HL-60 (cell line): Measurements from ENCODE around the gene ITPK1.

Experiments
- DNase-seq, 2 experiments: peaks; one replicate each; pipeline ENCODE4 v3.0.0-alpha.2; 2010 to 2020; ENCODE audit warnings: low read depth in 1 of 2, low spot score in 1 of 2
- H3K27ac ChIP-seq: fragments of 250-450 bp; sonication (Bioruptor Pico); replicated peaks from 2 replicates; pipeline ENCODE4 v1.5.1; 2020; ENCODE audit warnings: mild to moderate bottlenecking, moderate library complexity
- H3K27me3 ChIP-seq: fragments of 250-450 bp; sonication (Bioruptor Pico); 2 replicates; pipeline ENCODE4 v1.5.1; 2021; ENCODE audit warnings: mild to moderate bottlenecking, moderate library complexity; ENCODE audit not compliant: insufficient read depth, poor library complexity, severe bottlenecking
- H3K4me3 ChIP-seq: replicated peaks from 2 replicates; pipeline ENCODE4 v1.5.1; 2011; ENCODE audit warnings: mild to moderate bottlenecking, control low read depth, low read length; ENCODE audit not compliant: insufficient read depth
- GABPA ChIP-seq: IDR thresholded peaks from 2 replicates; pipeline ENCODE4 v1.6.1; 2012; ENCODE audit warnings: low read depth
- POLR2AphosphoS5 ChIP-seq: IDR thresholded peaks from 2 replicates; pipeline ENCODE4 v1.6.1; 2012; ENCODE audit warnings: low read depth
- SPI1 ChIP-seq: IDR thresholded peaks from 2 replicates; pipeline ENCODE4 v1.6.1; 2012; ENCODE audit warnings: low read depth, mild to moderate bottlenecking, borderline replicate concordance
- TF ChIP-seq, protein P1 (sequence below): IDR thresholded peaks from one replicate; pipeline ENCODE4 v1.5.1; 2011; ENCODE audit warnings: low read length, control low read depth, inconsistent platforms; ENCODE audit not compliant: insufficient read depth
- TF ChIP-seq, protein P2 (sequence below): IDR thresholded peaks from 2 replicates; pipeline ENCODE4 v1.6.1; 2012; ENCODE audit warnings: low read depth; ENCODE audit not compliant: insufficient replicate concordance

The ITPK1 gene

DNA sequence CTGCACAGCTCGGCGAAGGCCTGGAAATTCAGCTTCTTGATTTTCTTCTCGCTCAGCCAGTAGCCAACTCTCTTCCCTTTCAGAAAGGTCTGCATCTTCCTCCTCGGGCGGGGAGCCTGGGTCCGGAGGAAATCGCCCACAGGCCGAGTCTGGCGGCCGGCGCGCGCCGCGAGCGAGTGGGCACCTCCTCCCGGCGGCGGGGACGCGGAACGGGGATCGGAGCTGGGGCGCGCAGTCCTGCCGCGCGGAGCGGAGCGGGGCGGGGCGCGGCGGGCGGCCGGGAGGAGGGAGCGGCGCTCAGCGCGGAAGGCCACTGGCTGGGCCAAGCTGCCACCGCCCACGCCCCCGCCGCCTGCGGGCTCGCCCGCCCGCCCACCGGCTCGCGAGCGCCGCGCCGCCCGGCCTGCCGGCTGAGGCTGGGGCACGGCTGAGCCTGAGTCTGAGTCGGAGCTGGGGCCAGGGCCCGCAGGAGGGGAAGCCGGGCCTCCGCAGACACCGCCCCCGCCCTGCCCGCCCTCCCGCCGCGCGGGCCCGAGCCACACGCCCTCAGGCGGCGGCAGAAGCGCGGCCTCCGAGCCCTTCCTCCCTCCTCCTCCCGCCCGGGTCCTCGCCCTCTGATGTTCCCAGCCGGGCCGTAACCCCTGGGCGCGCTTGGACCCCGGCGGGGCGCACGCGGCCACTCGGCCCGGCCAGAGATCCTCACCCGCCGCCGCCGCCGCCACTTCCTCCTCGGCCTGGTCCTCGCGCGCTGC lies 480 bp downstream of the ITPK1 start:
- peak overlapping the region; percentile 66 for H3K27ac ChIP-seq
- H3K27me3 ChIP-seq = no peaks in the 10 kb centered on the region
- peak; percentile 59 to 83 for DNase-seq
- peak overlapping the region; percentile 80 for H3K4me3 ChIP-seq
- TF ChIP-seq, protein P1, sequence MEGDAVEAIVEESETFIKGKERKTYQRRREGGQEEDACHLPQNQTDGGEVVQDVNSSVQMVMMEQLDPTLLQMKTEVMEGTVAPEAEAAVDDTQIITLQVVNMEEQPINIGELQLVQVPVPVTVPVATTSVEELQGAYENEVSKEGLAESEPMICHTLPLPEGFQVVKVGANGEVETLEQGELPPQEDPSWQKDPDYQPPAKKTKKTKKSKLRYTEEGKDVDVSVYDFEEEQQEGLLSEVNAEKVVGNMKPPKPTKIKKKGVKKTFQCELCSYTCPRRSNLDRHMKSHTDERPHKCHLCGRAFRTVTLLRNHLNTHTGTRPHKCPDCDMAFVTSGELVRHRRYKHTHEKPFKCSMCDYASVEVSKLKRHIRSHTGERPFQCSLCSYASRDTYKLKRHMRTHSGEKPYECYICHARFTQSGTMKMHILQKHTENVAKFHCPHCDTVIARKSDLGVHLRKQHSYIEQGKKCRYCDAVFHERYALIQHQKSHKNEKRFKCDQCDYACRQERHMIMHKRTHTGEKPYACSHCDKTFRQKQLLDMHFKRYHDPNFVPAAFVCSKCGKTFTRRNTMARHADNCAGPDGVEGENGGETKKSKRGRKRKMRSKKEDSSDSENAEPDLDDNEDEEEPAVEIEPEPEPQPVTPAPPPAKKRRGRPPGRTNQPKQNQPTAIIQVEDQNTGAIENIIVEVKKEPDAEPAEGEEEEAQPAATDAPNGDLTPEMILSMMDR = no peak
- 0 out of 2 replicates have a peak, but pooled peaks have one; percentile 6 for TF ChIP-seq SPI1

GRCh38 chr14:93114713-93115068 lies 1.0 kb downstream of the ITPK1 start:
- Histone ChIP-seq H3K27ac (peak overlapping the region; percentile 62), H3K27me3 (no peaks in the 10 kb centered on the region), H3K4me3 (peak overlapping the region; percentile 80)
- TF ChIP-seq GABPA = no peak
- TF ChIP-seq SPI1 = no peak
- no peak for TF ChIP-seq POLR2AphosphoS5
- TF ChIP-seq, protein P2, sequence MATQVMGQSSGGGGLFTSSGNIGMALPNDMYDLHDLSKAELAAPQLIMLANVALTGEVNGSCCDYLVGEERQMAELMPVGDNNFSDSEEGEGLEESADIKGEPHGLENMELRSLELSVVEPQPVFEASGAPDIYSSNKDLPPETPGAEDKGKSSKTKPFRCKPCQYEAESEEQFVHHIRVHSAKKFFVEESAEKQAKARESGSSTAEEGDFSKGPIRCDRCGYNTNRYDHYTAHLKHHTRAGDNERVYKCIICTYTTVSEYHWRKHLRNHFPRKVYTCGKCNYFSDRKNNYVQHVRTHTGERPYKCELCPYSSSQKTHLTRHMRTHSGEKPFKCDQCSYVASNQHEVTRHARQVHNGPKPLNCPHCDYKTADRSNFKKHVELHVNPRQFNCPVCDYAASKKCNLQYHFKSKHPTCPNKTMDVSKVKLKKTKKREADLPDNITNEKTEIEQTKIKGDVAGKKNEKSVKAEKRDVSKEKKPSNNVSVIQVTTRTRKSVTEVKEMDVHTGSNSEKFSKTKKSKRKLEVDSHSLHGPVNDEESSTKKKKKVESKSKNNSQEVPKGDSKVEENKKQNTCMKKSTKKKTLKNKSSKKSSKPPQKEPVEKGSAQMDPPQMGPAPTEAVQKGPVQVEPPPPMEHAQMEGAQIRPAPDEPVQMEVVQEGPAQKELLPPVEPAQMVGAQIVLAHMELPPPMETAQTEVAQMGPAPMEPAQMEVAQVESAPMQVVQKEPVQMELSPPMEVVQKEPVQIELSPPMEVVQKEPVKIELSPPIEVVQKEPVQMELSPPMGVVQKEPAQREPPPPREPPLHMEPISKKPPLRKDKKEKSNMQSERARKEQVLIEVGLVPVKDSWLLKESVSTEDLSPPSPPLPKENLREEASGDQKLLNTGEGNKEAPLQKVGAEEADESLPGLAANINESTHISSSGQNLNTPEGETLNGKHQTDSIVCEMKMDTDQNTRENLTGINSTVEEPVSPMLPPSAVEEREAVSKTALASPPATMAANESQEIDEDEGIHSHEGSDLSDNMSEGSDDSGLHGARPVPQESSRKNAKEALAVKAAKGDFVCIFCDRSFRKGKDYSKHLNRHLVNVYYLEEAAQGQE = no peak
- TF ChIP-seq, protein P1 = no peak
- no peak for DNase-seq

GRCh38 chr14:93114068-93114710 lies 1.5 kb downstream of the ITPK1 start:
- no peak for TF ChIP-seq POLR2AphosphoS5
- no peak for TF ChIP-seq SPI1
- no peak for TF ChIP-seq GABPA
- TF ChIP-seq, protein P2 = no peak
- TF ChIP-seq, protein P1 = no peak
- DNase-seq = peak in 1 of 2 experiments; percentile 13

More at GRCh38 chr14:93114068-93114710, 1.5 kb downstream of the ITPK1 start:
- Histone ChIP-seq H3K27me3 (no peaks in the 10 kb centered on the region), H3K27ac (peak overlapping the region; percentile 62), H3K4me3 (peak overlapping the region; percentile 80)
